Measurements from ENCODE around the gene LRATD1.

DNA sequence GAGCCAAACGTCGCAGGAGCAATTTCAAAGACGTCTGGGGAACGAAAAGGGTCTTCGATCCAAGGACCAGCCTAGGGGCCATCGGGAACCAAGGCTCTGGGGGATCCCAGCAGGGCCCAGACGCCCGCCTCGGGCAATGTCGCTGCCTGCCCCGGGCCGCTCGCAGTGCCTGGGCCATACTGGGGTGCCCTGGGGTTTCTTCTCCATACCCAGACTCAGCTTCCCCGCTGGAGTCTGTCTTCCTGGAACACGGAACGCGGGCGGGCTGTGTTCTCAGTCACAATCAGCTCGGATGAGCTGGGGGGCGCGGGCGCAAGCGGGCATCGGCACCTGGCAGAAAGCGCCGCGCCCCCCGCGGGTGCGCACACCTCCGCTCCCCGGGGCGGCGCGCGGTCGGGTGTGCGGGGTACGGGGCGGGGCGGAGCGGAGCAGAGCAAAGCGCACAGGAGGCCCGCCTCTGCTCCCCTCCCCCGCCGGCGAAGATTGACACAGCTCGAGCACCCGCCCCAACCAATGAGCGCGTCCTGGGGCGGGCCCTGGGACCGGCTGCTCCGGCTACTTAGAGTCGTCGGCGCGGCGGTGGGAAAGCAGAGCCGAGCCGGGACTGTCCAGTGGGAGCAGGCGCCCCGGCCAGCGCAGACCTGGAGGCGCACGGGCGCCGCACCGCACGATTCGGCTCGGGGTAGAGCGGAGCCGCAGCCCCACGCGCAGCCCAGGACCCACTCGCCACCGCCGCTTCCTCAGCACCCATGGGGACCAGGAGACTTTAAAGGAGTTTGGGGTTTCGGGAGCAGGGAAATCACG, at the start of gene LRATD1:
- TF ChIP-seq, protein P1, sequence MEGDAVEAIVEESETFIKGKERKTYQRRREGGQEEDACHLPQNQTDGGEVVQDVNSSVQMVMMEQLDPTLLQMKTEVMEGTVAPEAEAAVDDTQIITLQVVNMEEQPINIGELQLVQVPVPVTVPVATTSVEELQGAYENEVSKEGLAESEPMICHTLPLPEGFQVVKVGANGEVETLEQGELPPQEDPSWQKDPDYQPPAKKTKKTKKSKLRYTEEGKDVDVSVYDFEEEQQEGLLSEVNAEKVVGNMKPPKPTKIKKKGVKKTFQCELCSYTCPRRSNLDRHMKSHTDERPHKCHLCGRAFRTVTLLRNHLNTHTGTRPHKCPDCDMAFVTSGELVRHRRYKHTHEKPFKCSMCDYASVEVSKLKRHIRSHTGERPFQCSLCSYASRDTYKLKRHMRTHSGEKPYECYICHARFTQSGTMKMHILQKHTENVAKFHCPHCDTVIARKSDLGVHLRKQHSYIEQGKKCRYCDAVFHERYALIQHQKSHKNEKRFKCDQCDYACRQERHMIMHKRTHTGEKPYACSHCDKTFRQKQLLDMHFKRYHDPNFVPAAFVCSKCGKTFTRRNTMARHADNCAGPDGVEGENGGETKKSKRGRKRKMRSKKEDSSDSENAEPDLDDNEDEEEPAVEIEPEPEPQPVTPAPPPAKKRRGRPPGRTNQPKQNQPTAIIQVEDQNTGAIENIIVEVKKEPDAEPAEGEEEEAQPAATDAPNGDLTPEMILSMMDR (IDR thresholded peaks at IDR 0.05; ENCODE audit: low read length) = no peak
- TF ChIP-seq EZH2 (IDR thresholded peaks at IDR 0.05; ENCODE audit: borderline replicate concordance, low read length) = no peak

Measured in OCI-LY1 (cell line).